Measurements from ENCODE around the gene ROR1.
"Not testable (repeated sequence)": the region's sequence is repeated elsewhere in the genome, so short reads cannot be mapped to it uniquely, and the experiment has no call there.

ROR1 gene

GRCh38 chr1:64072089-64072793 is 298.4 kb downstream of the ROR1 start:
- no peak for DNase-seq

GRCh38 chr1:64073705-64074104 is 299.9 kb downstream of the ROR1 start:
- DNase-seq, result no peak

- no peak for DNase-seq
Measured at GRCh38 chr1:64074767-64075166, 300.9 kb downstream of the ROR1 start.

GRCh38 chr1:64077281-64077940 is 303.6 kb downstream of the ROR1 start:
- no peak for DNase-seq

- no peak for DNase-seq
Measured at GRCh38 chr1:64080941-64081562, 307.2 kb downstream of the ROR1 start.

- DNase-seq, result no peak
Measured at GRCh38 chr1:64082459-64082858, 308.6 kb downstream of the ROR1 start.

GRCh38 chr1:64084451-64084850 is 310.6 kb downstream of the ROR1 start:
- DNase-seq, result no peak

GRCh38 chr1:64087768-64088167 is 314.0 kb downstream of the ROR1 start:
- DNase-seq, result no peak

GRCh38 chr1:64090436-64090835 is 316.6 kb downstream of the ROR1 start:
- no peak for DNase-seq

- no peak for DNase-seq
Measured at GRCh38 chr1:64092851-64093371, 319.1 kb downstream of the ROR1 start.

GRCh38 chr1:64093941-64094340 is 320.1 kb downstream of the ROR1 start:
- DNase-seq, result no peak

GRCh38 chr1:64095832-64096231 is 322.0 kb downstream of the ROR1 start:
- no peak for DNase-seq

- no peak for DNase-seq
Measured at GRCh38 chr1:64097859-64098258, 324.0 kb downstream of the ROR1 start.

- DNase-seq, result no peak
Measured at GRCh38 chr1:64098436-64098835, 324.6 kb downstream of the ROR1 start.

- no peak for DNase-seq
Measured at GRCh38 chr1:64098846-64099582, 325.2 kb downstream of the ROR1 start.

GRCh38 chr1:64100791-64101190 is 327.0 kb downstream of the ROR1 start:
- DNase-seq, result no peak

- not testable (repeated sequence) for DNase-seq
Measured at GRCh38 chr1:64104585-64104984, 330.8 kb downstream of the ROR1 start.

GRCh38 chr1:64107118-64107519 is 333.3 kb downstream of the ROR1 start:
- no peak for DNase-seq

- no peak for DNase-seq
Measured at GRCh38 chr1:64107632-64108031, 333.8 kb downstream of the ROR1 start.

- no peak for DNase-seq
Measured at GRCh38 chr1:64110924-64111777, 337.3 kb downstream of the ROR1 start.

GRCh38 chr1:64111787-64112186 is 338.0 kb downstream of the ROR1 start:
- DNase-seq, result no peak

- DNase-seq, result no peak
Measured at GRCh38 chr1:64112281-64112680, 338.5 kb downstream of the ROR1 start.

All from RPMI8226 (cell line).